DMS53 (cell line): ENCODE results near the gene LYSMD4.
"Not testable (repeated sequence)": the region's sequence is repeated elsewhere in the genome, so short reads cannot be mapped to it uniquely, and the experiment has no call there.

Experiments
- DNase-seq: peaks from one replicate; lab custom pipeline; 2025; lab: John Stamatoyannopoulos, UW

Gene LYSMD4

DNA sequence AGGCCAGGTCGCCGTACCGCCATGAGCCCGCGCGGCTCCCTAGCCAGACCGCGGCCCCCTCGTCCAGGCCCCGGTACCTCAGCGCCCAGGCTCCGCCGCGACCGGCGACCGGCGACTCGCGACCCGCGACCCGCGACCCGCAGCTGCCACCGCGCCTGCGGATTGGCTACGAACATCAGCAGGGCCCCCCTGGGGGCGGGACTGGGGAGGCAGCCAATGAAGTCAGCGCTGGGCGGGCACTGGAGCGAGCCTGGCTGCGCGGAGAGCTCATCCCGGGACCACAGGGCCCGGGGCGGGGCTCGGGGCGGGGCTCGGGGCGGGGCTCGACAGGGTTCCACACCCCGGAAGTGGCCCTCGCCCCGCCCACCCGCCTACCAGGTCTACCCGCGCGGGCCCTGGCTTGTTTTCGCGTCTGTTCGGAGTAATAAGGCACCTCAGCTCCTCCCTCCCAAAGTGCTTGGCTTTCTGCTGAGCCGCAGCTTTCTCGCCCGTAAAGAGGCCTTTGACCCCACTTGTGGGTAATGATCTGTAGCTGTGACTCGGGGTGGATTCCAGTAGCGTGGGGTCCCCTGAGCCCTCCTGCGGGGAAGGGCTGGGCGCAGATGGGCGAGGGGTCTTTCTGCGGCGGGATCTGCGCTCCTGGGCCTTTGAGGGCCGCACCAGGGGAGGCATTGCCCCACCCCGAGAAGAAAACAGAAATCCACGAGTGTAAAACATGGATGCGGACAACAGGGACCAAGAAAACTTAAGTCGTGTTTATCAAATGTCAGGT is at the start of gene LYSMD4:
Gene LYSMD4 (minus strand): TSS at position 170 of the 772 bp plus-strand sequence. CDS start 1,438 bp downstream, outside the sequence.
- peak; percentile 95 for DNase-seq

DNA sequence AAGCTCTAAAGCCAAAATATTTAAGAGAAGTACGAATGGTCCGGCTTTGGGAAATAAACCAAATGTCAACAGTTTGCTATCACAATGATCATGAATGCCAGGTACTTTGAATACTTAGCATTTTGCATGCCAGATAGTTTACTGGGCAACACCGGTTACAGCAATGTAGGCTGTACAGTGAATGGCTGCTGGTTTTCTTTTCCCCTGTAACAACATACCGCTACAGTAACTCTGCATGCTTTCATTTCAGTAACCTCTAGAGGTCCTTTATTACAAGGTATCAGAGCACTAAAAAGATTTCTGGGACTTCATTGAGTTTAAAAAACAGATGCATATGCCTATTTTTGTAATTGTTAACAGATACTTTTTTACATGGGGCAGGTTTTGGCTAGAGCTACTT is 48.8 kb upstream of the LYSMD4 start:
- not testable (repeated sequence) for DNase-seq

DNA sequence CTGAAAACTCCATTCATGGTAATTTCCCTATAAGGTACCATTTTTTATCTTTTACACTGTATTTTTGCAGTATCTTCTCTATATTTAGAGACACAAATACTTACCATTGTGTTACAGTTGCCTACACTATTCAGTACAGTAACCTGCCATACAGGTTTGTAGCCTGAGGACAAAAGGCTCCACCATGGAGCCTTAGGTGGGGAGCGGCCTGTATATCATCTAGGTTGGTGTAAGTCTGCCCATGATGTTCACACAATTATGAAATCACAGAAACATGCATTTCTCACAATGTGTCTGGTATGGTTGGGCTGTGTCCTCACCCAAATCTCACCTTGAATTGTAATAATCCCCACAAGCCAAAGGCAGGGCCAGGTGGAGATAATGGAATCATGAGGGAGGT is 43.9 kb upstream of the LYSMD4 start:
- DNase-seq, result no peak

DNA sequence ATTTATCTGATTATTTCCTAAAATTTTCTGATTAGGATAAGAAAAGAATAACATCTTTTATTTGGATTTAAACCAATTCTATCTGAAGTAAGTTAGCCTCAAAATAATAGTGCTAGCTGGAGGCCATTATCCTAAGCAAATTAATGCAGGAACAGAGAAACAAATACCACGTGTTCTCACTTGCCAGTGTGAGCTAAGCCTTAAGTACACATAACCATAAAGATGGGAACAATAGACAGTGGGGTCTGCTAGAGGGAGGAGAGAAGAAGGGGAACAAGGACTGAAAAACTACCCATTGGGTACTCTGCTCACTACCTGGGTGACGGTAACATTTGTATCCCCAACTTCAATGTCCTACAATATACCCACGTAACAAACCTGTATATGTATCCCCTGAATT is 31.3 kb upstream of the LYSMD4 start:
- peak; percentile 46 for DNase-seq

DNA sequence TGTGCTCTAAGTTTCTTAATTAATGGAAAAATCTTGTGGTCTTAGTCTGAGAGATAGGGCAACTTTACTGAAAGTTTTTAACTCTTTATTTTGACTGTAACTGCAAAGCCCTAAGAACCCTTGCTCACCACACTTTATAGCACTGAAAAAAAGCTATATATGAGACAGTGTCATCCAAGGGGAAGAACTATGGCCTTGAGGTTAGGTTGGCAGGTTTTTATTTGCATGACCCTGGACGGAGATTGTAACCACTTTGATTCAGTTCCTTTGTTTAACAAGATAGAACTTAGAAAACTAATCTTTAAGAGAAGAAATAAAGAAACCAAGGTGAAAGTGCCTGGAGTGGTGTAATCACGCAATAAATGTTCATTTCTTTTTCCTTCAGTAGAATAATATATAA is 30.6 kb upstream of the LYSMD4 start:
- DNase-seq, result no peak

DNA sequence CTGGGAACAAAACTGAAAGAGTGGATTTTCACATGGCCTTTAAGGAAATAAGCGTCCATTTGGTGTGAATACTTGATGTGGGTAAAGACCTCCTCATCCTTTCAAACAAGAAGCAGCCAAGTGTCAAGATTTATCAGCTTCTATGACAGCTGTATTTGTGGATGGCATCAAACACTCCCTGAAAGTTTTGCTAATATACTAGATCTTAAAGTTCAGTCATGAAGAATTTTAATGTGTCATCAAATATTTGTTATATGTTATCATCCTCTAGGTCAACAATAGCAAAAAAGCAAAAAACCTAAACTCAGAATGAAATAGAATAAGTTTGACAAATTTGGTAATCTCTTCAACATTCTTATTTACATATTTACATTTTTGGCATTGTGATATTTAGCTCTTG is 29.1 kb upstream of the LYSMD4 start:
- DNase-seq, result no peak

DNA sequence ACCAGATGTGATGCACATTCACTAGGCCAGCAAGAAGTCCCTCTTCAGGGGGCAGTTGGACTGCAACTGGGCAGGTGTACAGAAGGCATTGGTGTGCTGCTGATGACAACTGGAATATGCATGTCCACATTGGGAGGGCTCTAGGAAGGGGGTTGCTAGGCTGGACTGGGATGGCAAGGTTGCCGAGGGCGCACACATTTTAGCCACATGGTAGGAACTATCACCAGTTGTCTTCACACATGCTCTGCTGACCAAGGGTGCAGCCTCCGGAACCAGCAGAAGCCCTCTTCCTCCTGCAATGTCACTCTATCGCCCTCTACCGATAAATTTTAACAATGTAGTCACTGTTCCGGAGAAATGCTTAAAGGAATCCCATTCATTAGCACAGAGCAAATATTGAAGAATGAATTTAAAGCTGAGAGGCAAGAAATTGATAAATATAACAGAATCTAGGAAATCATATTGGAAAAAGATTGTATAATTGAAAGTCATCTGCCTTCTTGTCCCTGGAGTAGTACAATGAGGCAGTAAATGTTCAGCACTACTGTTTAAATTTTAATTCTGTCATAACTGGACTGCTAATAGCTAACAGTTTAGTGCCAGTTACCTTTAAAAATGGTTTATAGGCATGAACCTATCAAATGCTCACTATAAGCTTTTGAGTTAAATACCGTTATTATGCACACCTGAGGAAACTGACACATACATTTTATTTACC is 22.6 kb upstream of the LYSMD4 start:
- DNase-seq, result peak; percentile 78

DNA sequence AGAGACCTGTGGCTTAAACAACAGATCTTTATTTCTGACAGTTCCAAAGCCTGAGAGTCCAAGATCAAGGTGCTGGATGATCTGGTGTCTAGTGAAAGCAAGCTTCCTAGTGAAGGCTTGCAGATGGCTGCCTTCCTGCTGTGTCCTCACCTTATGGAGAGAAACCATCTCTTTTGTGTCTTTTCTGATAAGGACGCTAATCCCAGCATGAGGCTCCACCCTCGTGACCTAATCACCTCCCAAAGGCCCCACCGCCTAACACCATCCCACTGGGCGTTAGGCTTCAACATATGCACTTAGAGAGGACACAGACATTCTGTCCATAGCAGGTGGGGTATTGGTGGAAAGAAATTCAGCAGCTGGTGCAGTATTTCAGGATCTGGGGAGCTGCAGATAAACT is 19.8 kb upstream of the LYSMD4 start:
- DNase-seq, result no peak

DNA sequence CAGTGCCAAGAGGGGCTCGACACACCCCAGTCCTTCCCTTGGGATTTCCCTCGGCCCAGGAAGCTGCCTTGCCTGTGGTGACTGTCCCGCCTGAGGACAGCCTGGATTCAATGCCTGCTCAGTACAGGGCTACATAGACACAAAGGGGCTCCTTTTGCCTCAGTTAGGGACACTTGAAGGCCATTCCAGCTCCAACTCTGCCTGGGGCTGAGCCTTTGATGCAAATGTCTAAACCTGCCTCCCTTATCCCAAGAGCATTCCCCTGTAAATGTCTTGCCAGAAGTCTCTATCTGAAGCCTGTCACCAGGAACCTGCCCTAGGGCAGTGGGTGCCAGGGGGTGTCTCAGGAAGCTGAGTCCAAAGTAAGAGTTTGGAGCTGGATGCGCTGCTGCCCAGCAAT is 19.3 kb upstream of the LYSMD4 start:
- DNase-seq, result no peak

DNA sequence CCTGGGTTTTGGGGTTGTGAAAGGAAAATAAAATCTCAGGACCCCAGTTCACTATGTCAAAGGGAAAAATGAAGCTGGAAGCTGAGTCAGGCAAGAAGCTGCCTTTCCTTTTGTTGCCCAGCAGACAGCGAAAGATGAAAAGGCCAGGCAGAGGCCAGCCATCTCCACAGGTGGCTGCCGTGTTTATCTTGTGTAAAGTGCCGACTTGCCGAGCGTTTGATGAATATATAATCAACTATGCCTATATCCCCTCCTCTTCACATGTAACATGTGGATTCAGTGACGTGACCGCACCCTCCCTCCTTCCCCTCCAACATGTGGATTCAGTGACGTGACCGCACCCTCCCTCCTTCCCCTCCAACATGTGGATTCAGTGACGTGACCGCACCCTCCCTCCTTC is 17.1 kb upstream of the LYSMD4 start:
- not testable (repeated sequence) for DNase-seq

DNA sequence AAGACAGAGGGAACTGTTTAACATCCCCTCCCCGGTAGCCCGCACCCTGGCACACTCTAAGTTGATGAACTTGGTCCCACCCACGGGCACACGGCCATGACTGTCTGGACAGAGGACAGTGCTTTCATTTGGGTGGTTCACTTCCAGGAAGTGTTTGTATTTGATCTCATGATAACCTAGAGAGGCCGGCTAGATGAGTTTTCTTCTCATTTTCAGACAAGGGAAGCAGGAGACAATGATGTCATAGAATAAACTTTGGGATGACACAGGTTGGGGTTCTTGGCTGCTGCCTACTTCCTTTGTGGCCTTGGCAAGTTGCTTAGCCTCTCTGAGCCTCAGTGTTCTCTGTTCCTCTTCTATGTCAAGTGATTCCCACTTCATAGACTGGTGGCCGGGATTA is 16.1 kb upstream of the LYSMD4 start:
- peak; percentile 30 for DNase-seq

DNA sequence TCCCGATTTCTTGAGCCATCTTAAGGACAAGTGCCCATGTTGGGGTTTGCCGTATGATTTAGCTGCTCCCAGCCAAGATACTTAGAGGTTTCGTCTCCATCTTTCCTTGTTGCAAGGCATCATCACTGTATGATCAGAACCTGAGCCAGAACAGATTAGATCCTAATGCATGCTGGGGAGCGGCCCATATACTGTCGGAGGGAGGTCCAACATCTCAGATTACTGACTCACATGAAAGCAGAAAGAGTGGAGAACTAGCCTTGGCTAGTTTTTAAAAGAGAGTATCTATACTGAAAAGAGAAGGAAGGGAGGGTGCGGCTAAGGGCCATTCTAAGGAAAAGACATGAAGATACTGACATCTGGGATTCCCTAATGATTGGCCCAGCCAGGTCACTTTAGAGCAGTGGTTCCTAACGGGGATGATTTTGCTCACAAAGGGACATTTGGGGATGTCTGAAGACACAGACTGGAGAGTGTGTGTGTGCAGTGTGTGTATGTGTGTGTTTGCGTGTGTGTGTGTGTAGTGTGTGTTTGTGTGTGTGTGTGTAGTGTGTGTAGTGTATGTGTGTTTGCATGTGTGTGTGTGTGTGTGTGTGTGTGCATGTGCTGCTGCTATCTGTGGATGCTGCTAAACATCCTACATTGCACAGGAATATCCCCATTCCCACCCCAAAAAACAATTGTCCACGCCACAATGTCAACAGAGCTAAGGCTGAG is 12.3 kb upstream of the LYSMD4 start:
- DNase-seq, result no peak

DNA sequence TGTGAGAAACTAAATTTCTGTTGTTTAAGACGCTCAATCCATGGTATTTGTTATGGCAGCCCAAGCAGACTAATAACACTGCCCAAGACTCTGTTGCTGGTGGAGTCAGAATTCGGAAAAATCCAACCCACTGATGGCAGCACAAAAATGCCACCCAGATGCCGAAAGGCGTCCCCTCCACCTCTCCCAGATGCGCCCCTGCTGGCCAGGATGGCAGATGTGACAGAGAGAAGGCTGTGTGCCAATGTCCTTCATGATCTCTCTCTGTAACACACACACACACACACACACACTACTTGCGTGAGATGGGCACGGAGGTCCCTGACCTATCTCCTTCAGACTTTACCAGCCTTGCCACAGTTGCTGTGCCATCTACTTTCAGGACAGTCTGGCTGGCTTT is 10.9 kb upstream of the LYSMD4 start:
- DNase-seq, result peak; percentile 4

DNA sequence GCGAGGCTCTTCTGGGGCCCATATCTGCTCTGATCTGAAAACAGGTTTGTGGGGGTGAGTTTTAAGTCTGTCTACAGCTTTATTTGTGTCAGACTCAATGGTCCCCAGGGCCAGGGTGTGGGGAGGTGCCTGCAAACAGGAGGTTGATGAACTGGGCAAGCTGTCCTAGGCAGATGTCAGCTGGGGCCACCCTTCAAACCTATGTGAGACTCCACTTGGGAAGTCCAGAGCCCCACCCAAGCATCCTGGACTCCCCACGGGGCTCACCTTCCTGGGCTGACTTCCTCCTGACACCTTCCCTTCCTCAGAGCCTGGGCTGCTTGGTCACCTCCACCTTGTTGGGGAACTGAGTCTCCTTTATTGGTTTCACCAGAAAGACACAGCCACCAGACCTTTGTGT is 8.6 kb upstream of the LYSMD4 start:
- DNase-seq, result no peak

DNA sequence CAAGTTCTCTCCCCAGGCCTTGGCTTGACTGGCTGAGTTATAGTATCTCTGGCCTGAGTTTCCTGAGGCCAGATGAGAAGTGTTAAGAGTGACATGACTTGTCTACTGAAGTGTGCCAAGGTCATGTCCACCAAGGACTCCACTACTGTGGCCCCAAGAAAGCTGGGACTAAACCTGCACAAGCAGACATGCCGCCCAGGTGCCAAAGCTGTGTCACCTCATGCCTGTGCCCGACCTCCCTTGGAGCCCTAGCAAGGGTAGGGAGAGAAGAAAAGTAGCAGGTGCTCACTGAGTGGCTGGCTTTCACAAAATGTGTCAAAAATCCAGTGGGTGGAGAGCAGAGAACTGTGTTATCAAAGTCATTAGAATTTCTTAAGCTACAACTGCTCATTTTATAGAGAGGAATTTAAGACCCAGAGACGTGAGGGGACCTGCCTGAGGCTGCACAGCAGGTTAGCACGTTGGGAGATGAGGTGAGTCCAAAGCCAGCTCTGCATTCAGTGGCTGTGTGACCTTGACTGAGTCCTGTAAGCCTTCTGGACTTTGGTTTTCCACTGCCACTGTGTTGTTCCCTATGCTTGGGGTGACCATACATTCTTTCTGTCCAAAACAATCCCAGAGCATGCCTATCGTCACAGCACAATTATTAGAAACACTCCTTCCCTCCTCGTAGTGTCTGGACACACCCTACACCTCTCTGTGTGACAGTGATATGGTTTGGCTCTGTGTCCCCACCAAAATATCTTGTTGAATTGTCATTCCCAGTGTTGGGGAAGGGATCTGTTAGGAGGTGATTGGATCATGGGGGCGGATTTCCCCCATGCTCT is 5.0 kb upstream of the LYSMD4 start:
- no peak for DNase-seq

DNA sequence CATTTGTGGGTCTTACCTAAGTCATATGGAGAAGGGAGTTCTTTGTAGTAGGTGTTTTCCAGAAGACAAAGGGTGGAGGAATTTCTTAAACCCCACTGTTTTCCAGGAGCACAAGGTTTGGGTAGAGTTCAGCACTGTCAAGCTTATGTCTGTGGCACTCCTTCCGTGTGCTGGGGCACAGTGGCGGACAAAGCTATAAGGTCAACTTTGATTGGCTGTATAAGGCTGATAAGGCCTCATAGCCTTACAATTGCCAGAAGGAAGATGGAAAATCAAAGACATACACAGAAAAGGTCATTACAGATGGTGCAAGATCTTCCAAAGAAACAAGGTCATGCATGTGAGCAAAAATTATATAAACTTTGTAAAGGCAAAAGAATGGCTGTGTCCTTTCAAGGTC is 3.5 kb upstream of the LYSMD4 start:
- DNase-seq, result no peak

DNA sequence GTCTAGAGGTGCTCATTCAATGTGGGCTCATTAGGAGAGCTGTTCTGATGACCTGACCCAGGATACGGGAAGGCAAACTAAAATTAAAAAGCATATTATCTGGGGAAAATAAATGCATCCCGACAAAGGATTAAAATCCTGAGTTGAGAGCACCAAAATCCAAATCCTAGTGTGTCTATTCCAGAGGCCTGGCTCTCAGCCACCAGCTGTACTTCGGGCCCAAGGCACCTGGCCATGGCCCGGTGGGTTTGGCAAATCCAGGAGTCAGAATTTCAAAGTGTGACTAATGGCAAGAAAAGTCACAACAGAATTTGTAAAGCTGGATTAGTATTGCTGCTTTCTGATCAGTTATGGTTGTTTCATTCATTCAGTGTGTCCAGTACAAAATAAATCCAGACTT is 2.6 kb upstream of the LYSMD4 start:
- DNase-seq, result no peak

DNA sequence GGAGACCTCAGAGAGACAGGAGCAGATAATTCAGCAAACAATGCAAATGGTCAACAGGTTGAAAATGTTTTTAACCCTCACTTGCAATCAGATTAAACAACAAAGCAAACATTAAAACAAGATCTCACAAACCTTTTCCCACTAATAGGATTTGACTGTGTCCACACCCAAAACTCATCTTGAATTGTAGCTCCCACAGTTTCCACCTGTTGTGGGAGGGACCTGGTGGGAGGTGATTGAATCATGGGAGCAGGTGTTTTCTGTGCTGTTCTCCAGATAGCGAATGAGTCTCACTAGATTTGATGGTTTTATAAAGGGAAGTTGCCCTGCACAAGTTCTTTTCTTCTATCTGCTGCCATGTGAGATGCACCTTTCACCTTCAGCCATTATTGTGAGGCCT is 1.3 kb upstream of the LYSMD4 start:
- peak; percentile 7 for DNase-seq

DNA sequence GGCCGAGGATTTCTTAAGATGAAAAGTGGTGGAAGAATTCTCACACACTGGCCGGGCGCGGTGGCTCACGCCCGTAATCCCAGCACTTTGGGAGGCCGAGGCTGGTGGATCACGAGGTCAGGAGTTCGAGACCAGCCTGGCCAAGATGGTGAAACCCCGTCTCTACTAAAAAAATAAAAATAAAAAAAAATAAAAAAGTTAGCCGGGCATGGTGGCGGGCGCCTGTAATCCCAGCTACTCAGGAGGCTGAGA is 729 bp upstream of the LYSMD4 start:
- DNase-seq, result not testable (repeated sequence)

DNA sequence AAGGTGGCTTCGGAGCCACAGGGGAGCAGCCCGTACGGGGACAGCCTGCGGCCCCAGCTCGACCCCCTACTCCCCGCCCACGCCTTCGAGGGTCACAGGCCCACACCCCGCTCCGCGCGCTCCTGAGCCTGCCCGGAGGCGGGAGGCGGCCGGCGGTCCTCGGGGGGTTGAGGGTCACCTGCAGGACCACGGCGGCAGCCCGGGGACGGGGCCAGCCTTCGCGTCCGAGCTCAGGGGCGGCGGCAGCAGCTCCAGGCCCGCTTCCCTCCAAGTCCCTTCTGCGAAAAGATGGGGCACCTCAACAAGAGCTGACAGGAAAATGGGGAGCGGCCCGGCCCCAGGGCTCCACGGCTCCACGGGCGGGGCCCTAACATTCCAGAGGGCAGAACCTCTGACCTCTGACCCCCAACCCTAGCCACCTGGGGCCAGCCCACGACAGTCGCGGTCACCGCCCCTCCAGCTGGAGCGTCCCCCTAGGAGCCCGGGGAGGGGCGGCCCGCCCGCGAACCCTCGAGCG is 428 bp downstream of the LYSMD4 start:
- DNase-seq, result peak; percentile 33

DNA sequence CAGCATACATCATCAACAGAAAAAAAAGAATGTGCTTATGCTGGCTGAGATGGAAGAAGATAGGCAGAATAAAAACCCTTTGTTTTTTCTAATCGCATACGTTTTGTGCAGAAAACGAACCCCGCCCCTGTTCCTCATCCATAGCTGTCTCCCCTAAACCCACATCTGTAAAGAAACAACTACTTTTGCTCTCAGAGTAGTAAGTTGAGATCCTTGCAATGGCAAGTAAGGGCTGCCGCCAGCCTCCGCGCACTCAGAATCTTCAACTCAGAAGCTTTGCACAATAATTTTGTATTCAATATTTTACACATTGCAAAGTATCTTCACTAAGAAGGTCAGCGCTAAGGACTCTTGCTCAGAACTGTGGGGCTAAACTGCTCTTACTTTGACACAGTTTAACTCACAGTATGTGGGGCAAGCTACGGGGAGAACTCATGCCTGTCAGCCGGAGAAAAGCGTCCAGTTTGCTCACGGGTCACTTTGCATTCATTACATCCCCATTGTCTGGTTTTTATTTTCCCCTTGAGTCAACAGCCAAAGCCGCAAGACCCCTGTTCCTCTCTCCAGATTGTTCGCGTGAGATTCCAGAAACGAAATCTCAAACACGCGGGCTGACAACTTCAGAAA is 1.0 kb downstream of the LYSMD4 start:
- peak; percentile 26 for DNase-seq
